ENCODE measurements around the gene CTNNA3.

The CTNNA3 gene

GRCh38 chr10:66307826-66308225 is 1388.2 kb downstream of the CTNNA3 start:
- Histone ChIP-seq H3K27me3 (no peaks in the 10 kb centered on the region), H3K4me1 (no peaks in the 10 kb centered on the region), H3K36me3 (no peaks in the 10 kb centered on the region), H3K4me3 (no peak overlapping the region), H3K9ac (no peak overlapping the region), H3K27ac (no peak overlapping the region), H3K4me2 (no peak overlapping the region), H4K20me1 (no peaks in the 10 kb centered on the region), H3K9me3 (no peaks in the 10 kb centered on the region)
- TF ChIP-seq Cebpa-rat (IDR thresholded peaks at IDR 0.05): no peak

- H3K9me3 ChIP-seq: no peaks in the 10 kb centered on the region
- no peaks in the 10 kb centered on the region for H3K36me3 ChIP-seq
- no peak overlapping the region for H3K4me2 ChIP-seq
- no peaks in the 10 kb centered on the region for H3K27me3 ChIP-seq
- H3K27ac ChIP-seq: no peak overlapping the region
- H3K9ac ChIP-seq: no peak overlapping the region
- H3K4me3 ChIP-seq: no peak overlapping the region
- no peaks in the 10 kb centered on the region for H4K20me1 ChIP-seq
- H3K4me1 ChIP-seq: no peaks in the 10 kb centered on the region
- no peak for TF ChIP-seq Cebpa-rat (IDR thresholded peaks at IDR 0.05)
Measured at GRCh38 chr10:66301078-66301477, 1394.9 kb downstream of the CTNNA3 start.

GRCh38 chr10:66295602-66296001 is 1400.4 kb downstream of the CTNNA3 start:
- H3K4me1 ChIP-seq: no peaks in the 10 kb centered on the region
- H3K4me3 ChIP-seq: no peak overlapping the region
- no peaks in the 10 kb centered on the region for H3K9me3 ChIP-seq
- H3K9ac ChIP-seq: no peak overlapping the region
- no peaks in the 10 kb centered on the region for H4K20me1 ChIP-seq
- no peak overlapping the region for H3K4me2 ChIP-seq
- H3K27ac ChIP-seq: no peak overlapping the region
- H3K27me3 ChIP-seq: no peaks in the 10 kb centered on the region
- TF ChIP-seq Cebpa-rat (IDR thresholded peaks at IDR 0.05): no peak
- no peaks in the 10 kb centered on the region for H3K36me3 ChIP-seq

- H3K4me2 ChIP-seq: no peak overlapping the region
- no peak for TF ChIP-seq Cebpa-rat (IDR thresholded peaks at IDR 0.05)
- H3K4me3 ChIP-seq: no peak overlapping the region
- H3K4me1 ChIP-seq: no peaks in the 10 kb centered on the region
- no peaks in the 10 kb centered on the region for H3K36me3 ChIP-seq
- H3K27me3 ChIP-seq: no peaks in the 10 kb centered on the region
- H3K27ac ChIP-seq: no peak overlapping the region
- H4K20me1 ChIP-seq: no peaks in the 10 kb centered on the region
- H3K9me3 ChIP-seq: no peaks in the 10 kb centered on the region
- no peak overlapping the region for H3K9ac ChIP-seq
Measured at GRCh38 chr10:66294538-66294937, 1401.5 kb downstream of the CTNNA3 start.

GRCh38 chr10:66292922-66293321 is 1403.1 kb downstream of the CTNNA3 start:
- Histone ChIP-seq H4K20me1 (no peaks in the 10 kb centered on the region), H3K9ac (no peak overlapping the region), H3K27me3 (no peaks in the 10 kb centered on the region), H3K4me3 (no peak overlapping the region), H3K36me3 (no peaks in the 10 kb centered on the region), H3K9me3 (no peaks in the 10 kb centered on the region), H3K27ac (no peak overlapping the region), H3K4me1 (no peaks in the 10 kb centered on the region), H3K4me2 (no peak overlapping the region)
- TF ChIP-seq Cebpa-rat (IDR thresholded peaks at IDR 0.05): no peak

GRCh38 chr10:66292456-66292855 is 1403.5 kb downstream of the CTNNA3 start:
- H3K9ac ChIP-seq: no peak overlapping the region
- H3K4me1 ChIP-seq: no peaks in the 10 kb centered on the region
- no peaks in the 10 kb centered on the region for H4K20me1 ChIP-seq
- H3K36me3 ChIP-seq: no peaks in the 10 kb centered on the region
- no peak overlapping the region for H3K4me2 ChIP-seq
- no peaks in the 10 kb centered on the region for H3K27me3 ChIP-seq
- H3K27ac ChIP-seq: no peak overlapping the region
- no peak overlapping the region for H3K4me3 ChIP-seq
- no peaks in the 10 kb centered on the region for H3K9me3 ChIP-seq
- TF ChIP-seq Cebpa-rat (IDR thresholded peaks at IDR 0.05): no peak

- no peak overlapping the region for H3K4me3 ChIP-seq
- no peak for TF ChIP-seq Cebpa-rat (IDR thresholded peaks at IDR 0.05)
- no peak overlapping the region for H3K4me2 ChIP-seq
- no peaks in the 10 kb centered on the region for H3K36me3 ChIP-seq
- no peaks in the 10 kb centered on the region for H3K9me3 ChIP-seq
- no peak overlapping the region for H3K9ac ChIP-seq
- H3K4me1 ChIP-seq: no peaks in the 10 kb centered on the region
- no peak overlapping the region for H3K27ac ChIP-seq
- H3K27me3 ChIP-seq: no peaks in the 10 kb centered on the region
- H4K20me1 ChIP-seq: no peaks in the 10 kb centered on the region
Measured at GRCh38 chr10:66291133-66291532, 1404.9 kb downstream of the CTNNA3 start.

GRCh38 chr10:66284621-66285020 is 1411.4 kb downstream of the CTNNA3 start:
- Histone ChIP-seq H3K9ac (no peak overlapping the region), H3K27ac (no peak overlapping the region), H3K4me3 (no peak overlapping the region), H4K20me1 (no peaks in the 10 kb centered on the region), H3K27me3 (no peaks in the 10 kb centered on the region), H3K9me3 (no peaks in the 10 kb centered on the region), H3K36me3 (no peaks in the 10 kb centered on the region), H3K4me2 (no peak overlapping the region), H3K4me1 (no peaks in the 10 kb centered on the region)
- TF ChIP-seq Cebpa-rat (IDR thresholded peaks at IDR 0.05): no peak

GRCh38 chr10:66283874-66284464 is 1412.0 kb downstream of the CTNNA3 start:
- H3K4me2 ChIP-seq: no peak overlapping the region
- H3K4me1 ChIP-seq: no peaks in the 10 kb centered on the region
- H4K20me1 ChIP-seq: no peaks in the 10 kb centered on the region
- no peaks in the 10 kb centered on the region for H3K27me3 ChIP-seq
- no peak overlapping the region for H3K27ac ChIP-seq
- no peak overlapping the region for H3K9ac ChIP-seq
- H3K9me3 ChIP-seq: no peaks in the 10 kb centered on the region
- no peak overlapping the region for H3K4me3 ChIP-seq
- no peaks in the 10 kb centered on the region for H3K36me3 ChIP-seq
- no peak for TF ChIP-seq Cebpa-rat (IDR thresholded peaks at IDR 0.05)

GRCh38 chr10:66283064-66283463 is 1412.9 kb downstream of the CTNNA3 start:
- Histone ChIP-seq H3K4me3 (no peak overlapping the region), H3K9me3 (no peaks in the 10 kb centered on the region), H3K36me3 (no peaks in the 10 kb centered on the region), H3K4me2 (no peak overlapping the region), H3K27me3 (no peaks in the 10 kb centered on the region), H3K4me1 (no peaks in the 10 kb centered on the region), H3K27ac (no peak overlapping the region), H3K9ac (no peak overlapping the region), H4K20me1 (no peaks in the 10 kb centered on the region)
- TF ChIP-seq Cebpa-rat (IDR thresholded peaks at IDR 0.05): no peak

- no peak overlapping the region for H3K4me3 ChIP-seq
- H3K36me3 ChIP-seq: no peaks in the 10 kb centered on the region
- no peak for TF ChIP-seq Cebpa-rat (IDR thresholded peaks at IDR 0.05)
- H3K27ac ChIP-seq: no peak overlapping the region
- no peaks in the 10 kb centered on the region for H3K4me1 ChIP-seq
- no peaks in the 10 kb centered on the region for H3K9me3 ChIP-seq
- H3K9ac ChIP-seq: no peak overlapping the region
- no peaks in the 10 kb centered on the region for H3K27me3 ChIP-seq
- no peak overlapping the region for H3K4me2 ChIP-seq
- H4K20me1 ChIP-seq: no peaks in the 10 kb centered on the region
Measured at GRCh38 chr10:66281327-66281726, 1414.7 kb downstream of the CTNNA3 start.

Measured in BLaER1 (cell line).